Suprapubic skin (tissue), 3 donors: ENCODE results near the gene LDHB.

ENCODE experiments used
- CTCF ChIP-seq, 2 donors: fragments of 200-600 bp in 1 of 2; fragments of 450-650 bp in 1 of 2; sonication (generic) in 1 of 2; IDR thresholded peaks; one replicate each; pipeline ENCODE4 v1.5.1; 2016 to 2019; ENCODE audit warnings: antibody characterized with exemption in 2 of 2, mild to moderate bottlenecking in 1 of 2, moderate library complexity in 1 of 2
- EP300 ChIP-seq: sonication (generic); formaldehyde crosslinking; IDR thresholded peaks from one replicate; pipeline ENCODE4 v1.6.1; 2017; ENCODE audit warnings: antibody characterized with exemption
- POLR2A ChIP-seq, 2 donors: fragments of 450-650 bp; IDR thresholded peaks; one replicate each; pipeline ENCODE4 v1.6.1; 2017; ENCODE audit warnings: antibody characterized with exemption in 2 of 2, mild to moderate bottlenecking in 2 of 2, moderate library complexity in 2 of 2

- TF ChIP-seq POLR2A (IDR thresholded peaks at IDR 0.05) (no peak), CTCF (IDR thresholded peaks at IDR 0.05) (no peak), EP300 (no peak)
These were observed 25.5 kb upstream of the LDHB start for GRCh38 chr12:21683115-21683514.
